GM12878 (cell line): Measurements from ENCODE around the gene KLF14. TPM values are rescaled to one million over a fixed set of nuclear protein-coding genes. Genes with fewer than 3 reads are reported as not detected.

Experiments
- ATAC-seq: fragments of 200-7000 bp; cut with Tn5 transposase; 3 replicates; pipeline ENCODE4 v1.9.1; 2020; ENCODE audit warnings: mild to moderate bottlenecking, moderate library complexity
- BruUV-seq: library from RNA; stranded (reverse); fragments of 400-500 nt; replicated peaks from 2 replicates; lab custom pipeline; 2021; lab: Mats Ljungman, UMichigan
- CTCF ChIA-PET: fragments of 300-600 bp; sonication (Branson Sonifier 250); formaldehyde crosslinking; extraction: SDS; loops from one replicate; lab custom pipeline; 2021; ENCODE audit warnings: inconsistent platforms; lab: Yijun Ruan, JAX
- POLR2A ChIA-PET: fragments of 350-600 bp; formaldehyde crosslinking; extraction: SDS; loops from one replicate; lab custom pipeline; 2021; ENCODE audit warnings: inconsistent platforms; lab: Charles Lee
- RAD21 ChIA-PET: fragments of 300-600 bp; sonication (Branson Sonifier 250); formaldehyde crosslinking; loops from one replicate; lab custom pipeline; 2023; ENCODE audit warnings: antibody characterized with exemption; ENCODE audit not compliant: unreplicated experiment; lab: Charles Lee
- SMC1A ChIA-PET: fragments of 300-600 bp; sonication (Branson Sonifier 250); formaldehyde crosslinking; loops from one replicate; lab custom pipeline; 2023; ENCODE audit not compliant: unreplicated experiment, uncharacterized antibody; lab: Charles Lee
- DNase-seq: peaks from one replicate; pipeline ENCODE4 v3.0.0-alpha.2; 2011; ENCODE audit warnings: low read depth, low spot score
- FAIRE-seq: peaks from 3 replicates; lab custom pipeline; 2011; peaks lifted over from hg19 to GRCh38; lab: Jason Lieb, UNC
- H2AFZ ChIP-seq: 2 replicates; pipeline ENCODE4 v1.6.0; 2011; ENCODE audit warnings: low read depth, low read length, control low read depth; ENCODE audit not compliant: control insufficient read depth
- H3K27ac ChIP-seq: 2 replicates; pipeline ENCODE4 v1.5.1; 2011; ENCODE audit warnings: control low read depth; ENCODE audit not compliant: control insufficient read depth, insufficient read depth
- H3K27me3 ChIP-seq, 2 experiments: replicated peaks in 1 of 2; 2 replicates each; pipeline versions ENCODE4 v1.6.0 to v1.6.1; 2011; ENCODE audit warnings: low read length in 1 of 2; ENCODE audit not compliant: control insufficient read depth in 2 of 2, insufficient read depth in 2 of 2
- H3K36me3 ChIP-seq, 2 experiments: 2 replicates each; pipeline ENCODE4 v1.5.1; 2011; ENCODE audit warnings: low read length in 1 of 2; ENCODE audit not compliant: control insufficient read depth in 2 of 2, insufficient read depth in 2 of 2
- H3K4me1 ChIP-seq: 2 replicates; pipeline ENCODE4 v1.6.1; 2011; ENCODE audit warnings: mild to moderate bottlenecking, low read length, moderate library complexity, mixed read lengths; ENCODE audit not compliant: control insufficient read depth, insufficient read depth
- H3K4me2 ChIP-seq: 2 replicates; pipeline ENCODE4 v1.6.0; 2011; ENCODE audit warnings: control low read depth; ENCODE audit not compliant: control insufficient read depth, insufficient read depth
- H3K4me3 ChIP-seq: fragments of 200-600 bp; sonication (generic); 2 replicates; pipeline ENCODE4 v1.5.1; 2016
- H3K79me2 ChIP-seq: 2 replicates; pipeline ENCODE4 v1.6.0; 2011; ENCODE audit warnings: low read length; ENCODE audit not compliant: control insufficient read depth, insufficient read depth
- H3K9ac ChIP-seq: 2 replicates; pipeline ENCODE4 v1.8.0; 2011; ENCODE audit warnings: low read length, control low read depth, mixed read lengths; ENCODE audit not compliant: control insufficient read depth, insufficient read depth
- H3K9me3 ChIP-seq: replicated peaks from 3 replicates; pipeline ENCODE4 v1.5.1; 2011; ENCODE audit warnings: mild to moderate bottlenecking, low read length; ENCODE audit not compliant: control insufficient read depth, insufficient read depth
- H4K20me1 ChIP-seq: 2 replicates; pipeline ENCODE4 v1.6.0; 2011; ENCODE audit not compliant: control insufficient read depth, insufficient read depth
- CTCF ChIP-seq, 3 experiments: IDR thresholded peaks in 2 of 3; conservative IDR thresholded peaks in 1 of 3; 2 replicates each; pipeline ENCODE4 v1.5.1; 2011; ENCODE audit warnings: low read depth in 3 of 3, low read length in 3 of 3, mild to moderate bottlenecking in 3 of 3, control low read depth in 2 of 3, moderate library complexity in 2 of 3, inconsistent platforms in 1 of 3, mixed read lengths in 1 of 3; ENCODE audit not compliant: control insufficient read depth in 2 of 3, insufficient read depth in 1 of 3; ENCODE audit errors: extremely low read depth in 1 of 3
- HDAC6 ChIP-seq: fragments of 200-600 bp; sonication (generic); IDR thresholded peaks from one replicate; pipeline ENCODE4 v1.8.0; 2017; ENCODE audit warnings: antibody characterized with exemption; ENCODE audit not compliant: unreplicated experiment
- RAD21 ChIP-seq: IDR thresholded peaks from 2 replicates; pipeline ENCODE4 v1.6.1; 2011; ENCODE audit warnings: mild to moderate bottlenecking, low read depth, low read length, moderate library complexity; ENCODE audit not compliant: insufficient read depth
- SMC3 ChIP-seq: IDR thresholded peaks from 2 replicates; pipeline ENCODE4 v1.6.1; 2011; ENCODE audit warnings: low read length, improper control_type of control experiment, borderline replicate concordance
- ZNF592 ChIP-seq: fragments of 450-650 bp; IDR thresholded peaks from 2 replicates; pipeline ENCODE4 v1.6.1; 2017; ENCODE audit warnings: mild to moderate bottlenecking, moderate library complexity
- WGBS: methylation state at CpG from one replicate; pipeline ENCODE4 v1.1.6; 2016; ENCODE audit warnings: low lambda C conversion rate; ENCODE audit not compliant: insufficient replicate concordance, insufficient coverage; ENCODE audit errors: missing lambda C conversion rate; 5-methylcytosine and 5-hydroxymethylcytosine counted together
- in situ Hi-C: fragments of 300-500 bp; cut with MboI; formaldehyde crosslinking; loops from 9 replicates; pipeline ENCODE4 v1.14.3; 2018; ENCODE audit warnings: mixed read lengths
- intact Hi-C: fragments of 100-400 bp; cut with micrococcal nuclease; formaldehyde crosslinking; loops from one replicate; pipeline ENCODE4 v1.14.2; 2022; ENCODE audit not compliant: unreplicated experiment
- polyA plus RNA-seq, 11 experiments: library from polyadenylated mRNA; depleted of rRNA in 4 of 11; unstranded in 6 of 11; stranded (reverse) in 5 of 11; fragments of >200 nt; fragmentation: Nextera tagmentation in 4 of 11; fragmentation: Illumina TruSeq in 1 of 11; extraction: Ambion mirVana in 4 of 11; extraction: Trizol in 1 of 11; gene quantifications; 1 replicate in 1 of 11; 2 replicates in 10 of 11; pipeline versions ENCODE4 v1.2.1 to v1.2.3, GENCODE V29; 2011 to 2016; ENCODE audit warnings: inconsistent platforms in 2 of 11, missing spikeins in 2 of 11, low read depth in 1 of 11
- total RNA-seq, 4 experiments: library from RNA; depleted of rRNA in 3 of 4; stranded (reverse); fragments of >200 nt in 3 of 4; fragmentation: Illumina TruSeq in 1 of 4; extraction: Trizol in 1 of 4; gene quantifications; 2 replicates each; pipeline versions ENCODE4 v1.2.1 to v1.2.3, GENCODE V29; 2013 to 2021

KLF14 gene
- total and polyA plus RNA-seq, 10 of the 15 experiments (the other 5 are each of a cell fraction or from before 2014, with no cell fraction given), result 0.06 TPM; not detected in 9

GRCh38 chr7:130758429-130759056, 24.5 kb upstream of the KLF14 start:
- Histone ChIP-seq H3K27ac (no peak overlapping the region), H3K9me3 (no peaks in the 10 kb centered on the region), H3K4me1 (no peaks in the 10 kb centered on the region), H3K4me2 (no peak overlapping the region), H2AFZ (no peak overlapping the region), H3K9ac (no peak overlapping the region), H3K27me3 (no peaks in the 10 kb centered on the region; a peak in 1 of 4 replicates), H4K20me1 (no peaks in the 10 kb centered on the region), H3K4me3 (no peak overlapping the region), H3K79me2 (no peaks in the 10 kb centered on the region), H3K36me3 (no peaks in the 10 kb centered on the region)
- SMC1A ChIA-PET, result interaction anchor here (0.6 to 2.6 kb wide), 21 partner anchors 10 to 697 kb away, joined by 3 to 33 read pairs (median 3); partner anchors contain the start of genes KLHDC10 and TMEM209
- ATAC-seq, result peak; percentile 63
- intact Hi-C loops (loop anchor here (1.0 to 5.0 kb wide), 4 partner anchors 271 to 696 kb away; no protein-coding TSS in a partner anchor), in situ Hi-C loops (loop anchor here (5.0 kb wide), 1 partner anchor 686 kb away; the partner anchor contains the start of gene KLHDC10)
- DNase-seq, result no peak
- CTCF ChIA-PET, result interaction anchor here (0.6 to 4.3 kb wide), 45 partner anchors 9 to 748 kb away, joined by 3 to 62 read pairs (median 4); partner anchors contain the start of genes KLF14, KLHDC10 and TMEM209
- RAD21 ChIA-PET, result interaction anchor here (0.6 to 3.8 kb wide), 17 partner anchors 19 to 695 kb away, joined by 3 to 32 read pairs (median 4); partner anchors contain the start of genes KLHDC10 and TMEM209
- 0% methylated on average over 2 of the region's 2 CpGs for WGBS
- POLR2A ChIA-PET, result interaction anchor here (0.6 to 0.7 kb wide), 2 partner anchors 34 to 689 kb away, joined by 3 to 4 read pairs; partner anchors contain the start of gene KLHDC10
- TF ChIP-seq CTCF (IDR thresholded peaks at IDR 0.05 in 2 of 3, conservative IDR thresholded peaks at IDR 0.05 in 1 of 3; ENCODE audit: control insufficient read depth in 2 of 3, extremely low read depth in 1 of 3, insufficient read depth in 1 of 3, low read depth in 3 of 3, low read length in 3 of 3) (peak; percentile 41 to 59 (median 48)), RAD21 (peak; percentile 92), HDAC6 (no peak), SMC3 (peak; percentile 79), ZNF592 (peak; percentile 27; the same call in 1 of the 2 replicates)
- BruUV-seq, result no TSS peak
- FAIRE-seq, result peak; percentile 77
